Measurements from ENCODE around the gene PTPRK.

Gene PTPRK

GRCh38 chr6:128483472-128484135 lies 36.8 kb downstream of the PTPRK start:
- Histone ChIP-seq H4K91ac (ENCODE audit: low read depth, low read length) (no peak overlapping the region), H3K4me3 (ENCODE audit: low read depth, low read length) (no peak overlapping the region)
- WGBS (ENCODE audit: extremely low coverage, insufficient coverage, insufficient read length): no CpG with 5 or more reads among the region's 5 CpGs

DNA sequence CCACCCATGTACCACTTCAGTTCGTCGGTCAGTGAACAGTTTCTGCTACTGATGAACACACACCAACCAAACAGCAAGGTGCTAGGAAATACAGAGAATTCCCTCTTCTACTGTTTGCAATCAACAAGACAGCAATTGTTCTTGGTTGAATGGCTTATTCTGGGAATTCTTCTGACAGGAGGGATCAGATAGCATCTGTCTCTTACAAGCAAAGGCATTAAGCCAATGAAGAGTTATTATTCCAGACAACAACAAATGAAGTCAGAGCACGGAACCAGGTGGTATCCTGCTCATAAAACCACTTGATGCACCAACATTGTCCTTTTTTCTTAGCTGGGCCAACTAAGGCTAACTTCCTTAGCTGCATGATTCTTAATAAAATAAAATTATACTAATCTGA lies 37.8 kb downstream of the PTPRK start:
- Histone ChIP-seq H4K91ac (ENCODE audit: low read depth, low read length) (no peak overlapping the region), H2BK12ac (ENCODE audit: low read length) (no peak overlapping the region), H3K14ac (ENCODE audit: low read length) (no peak overlapping the region), H3K79me1 (ENCODE audit: low read length) (no peaks in the 10 kb centered on the region), H2AK5ac (ENCODE audit: low read length) (no peak overlapping the region), H3K23ac (ENCODE audit: low read length) (no peak overlapping the region), H3K79me2 (ENCODE audit: control insufficient read depth, insufficient read depth, low read length, poor library complexity) (no peaks in the 10 kb centered on the region), H2BK120ac (ENCODE audit: insufficient read depth, low read length, poor library complexity) (no peak overlapping the region), H4K8ac (ENCODE audit: low read depth, low read length) (no peak overlapping the region), H3K4me3 (ENCODE audit: low read depth, low read length) (no peak overlapping the region), H3K27me3 (ENCODE audit: insufficient read depth, low read length) (no peaks in the 10 kb centered on the region), H4K12ac (ENCODE audit: low read depth, low read length) (no peak overlapping the region), H2BK5ac (ENCODE audit: low read depth, low read length, poor library complexity) (no peak overlapping the region), H2AFZ (ENCODE audit: insufficient read depth, low read length, poor library complexity) (no peak overlapping the region), H3K4me1 (ENCODE audit: control insufficient read depth in 1 of 2, insufficient read depth in 2 of 2, low read length in 2 of 2) (peaks cover 0 to 2% of the 10 kb centered on the region in 2 experiments), H3K9me3 (ENCODE audit: insufficient read depth, low read depth, low read length) (no peaks in the 10 kb centered on the region), H3K36me3 (ENCODE audit: control insufficient read depth in 1 of 2, insufficient read depth in 2 of 2, low read length in 2 of 2) (no peaks in the 10 kb centered on the region), H3K18ac (ENCODE audit: low read length) (no peak overlapping the region), H3K4me2 (ENCODE audit: low read length) (no peak overlapping the region), H3K27ac (ENCODE audit: low read depth, low read length) (no peak overlapping the region), H3K9ac (ENCODE audit: low read length) (no peak overlapping the region), H3K4ac (ENCODE audit: low read depth, low read length) (no peak overlapping the region)
- no CpG with 5 or more reads among the region's 3 CpGs for WGBS (ENCODE audit: extremely low coverage, insufficient coverage, insufficient read length)
- DNase-seq: no peak

More at GRCh38 chr6:128483472-128484135, 36.8 kb downstream of the PTPRK start:
- Histone ChIP-seq H4K12ac (ENCODE audit: low read depth, low read length) (no peak overlapping the region), H2BK120ac (ENCODE audit: insufficient read depth, low read length, poor library complexity) (no peak overlapping the region), H3K14ac (ENCODE audit: low read length) (no peak overlapping the region), H3K9ac (ENCODE audit: low read length) (no peak overlapping the region), H2BK5ac (ENCODE audit: low read depth, low read length, poor library complexity) (no peak overlapping the region), H3K4me1 (ENCODE audit: control insufficient read depth in 1 of 2, insufficient read depth in 2 of 2, low read length in 2 of 2) (peaks cover 0 to 2% of the 10 kb centered on the region in 2 experiments), H3K9me3 (ENCODE audit: insufficient read depth, low read depth, low read length) (no peaks in the 10 kb centered on the region), H3K4me2 (ENCODE audit: low read length) (no peak overlapping the region), H3K23ac (ENCODE audit: low read length) (no peak overlapping the region), H2BK12ac (ENCODE audit: low read length) (no peak overlapping the region), H4K8ac (ENCODE audit: low read depth, low read length) (no peak overlapping the region), H3K27ac (ENCODE audit: low read depth, low read length) (no peak overlapping the region), H3K36me3 (ENCODE audit: control insufficient read depth in 1 of 2, insufficient read depth in 2 of 2, low read length in 2 of 2) (no peaks in the 10 kb centered on the region), H2AFZ (ENCODE audit: insufficient read depth, low read length, poor library complexity) (no peak overlapping the region), H3K18ac (ENCODE audit: low read length) (no peak overlapping the region), H3K79me1 (ENCODE audit: low read length) (no peaks in the 10 kb centered on the region), H3K27me3 (ENCODE audit: insufficient read depth, low read length) (no peaks in the 10 kb centered on the region), H2AK5ac (ENCODE audit: low read length) (no peak overlapping the region), H3K79me2 (ENCODE audit: control insufficient read depth, insufficient read depth, low read length, poor library complexity) (no peaks in the 10 kb centered on the region), H3K4ac (ENCODE audit: low read depth, low read length) (no peak overlapping the region)
- no peak for DNase-seq

DNA sequence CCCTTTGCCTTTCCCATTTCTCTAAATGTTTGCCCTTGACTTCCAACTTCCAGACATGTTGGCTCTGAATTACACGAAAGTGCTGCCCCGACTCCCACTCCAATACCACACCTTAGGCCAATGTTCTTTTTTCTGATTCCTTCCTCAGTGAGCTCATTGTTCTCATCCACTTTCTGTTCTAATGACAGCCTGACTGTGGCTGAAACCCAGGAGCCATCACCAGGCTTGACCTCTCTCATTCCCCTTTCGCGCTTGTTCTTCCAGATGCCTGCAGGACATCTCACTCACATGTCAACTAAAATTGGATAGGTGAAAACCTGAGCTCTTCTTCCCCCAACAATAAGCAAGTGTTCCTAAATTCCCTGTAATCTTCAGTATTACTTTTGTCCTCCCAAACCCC lies 40.4 kb downstream of the PTPRK start:
- Histone ChIP-seq H2BK5ac (ENCODE audit: low read depth, low read length, poor library complexity) (no peak overlapping the region), H3K36me3 (ENCODE audit: control insufficient read depth in 1 of 2, insufficient read depth in 2 of 2, low read length in 2 of 2) (no peaks in the 10 kb centered on the region), H3K9ac (ENCODE audit: low read length) (no peak overlapping the region), H2AFZ (ENCODE audit: insufficient read depth, low read length, poor library complexity) (no peak overlapping the region), H3K4me1 (ENCODE audit: control insufficient read depth in 1 of 2, insufficient read depth in 2 of 2, low read length in 2 of 2) (peaks cover 0 to 2% of the 10 kb centered on the region in 2 experiments), H3K79me2 (ENCODE audit: control insufficient read depth, insufficient read depth, low read length, poor library complexity) (no peaks in the 10 kb centered on the region), H3K27me3 (ENCODE audit: insufficient read depth, low read length) (no peaks in the 10 kb centered on the region), H3K14ac (ENCODE audit: low read length) (no peak overlapping the region), H2BK120ac (ENCODE audit: insufficient read depth, low read length, poor library complexity) (no peak overlapping the region), H4K91ac (ENCODE audit: low read depth, low read length) (no peak overlapping the region), H3K23ac (ENCODE audit: low read length) (no peak overlapping the region), H2AK5ac (ENCODE audit: low read length) (no peak overlapping the region), H4K12ac (ENCODE audit: low read depth, low read length) (no peak overlapping the region), H2BK12ac (ENCODE audit: low read length) (no peak overlapping the region), H3K27ac (ENCODE audit: low read depth, low read length) (no peak overlapping the region), H3K9me3 (ENCODE audit: insufficient read depth, low read depth, low read length) (no peaks in the 10 kb centered on the region), H3K79me1 (ENCODE audit: low read length) (no peaks in the 10 kb centered on the region), H3K4me3 (ENCODE audit: low read depth, low read length) (no peak overlapping the region), H3K4ac (ENCODE audit: low read depth, low read length) (no peak overlapping the region), H4K8ac (ENCODE audit: low read depth, low read length) (no peak overlapping the region), H3K18ac (ENCODE audit: low read length) (no peak overlapping the region), H3K4me2 (ENCODE audit: low read length) (no peak overlapping the region)
- DNase-seq: no peak
- WGBS (ENCODE audit: extremely low coverage, insufficient coverage, insufficient read length): no CpG with 5 or more reads among the region's 4 CpGs

GRCh38 chr6:128479048-128479666 lies 41.2 kb downstream of the PTPRK start:
- Histone ChIP-seq H3K79me1 (ENCODE audit: low read length) (no peaks in the 10 kb centered on the region), H3K9me3 (ENCODE audit: insufficient read depth, low read depth, low read length) (no peaks in the 10 kb centered on the region), H3K36me3 (ENCODE audit: control insufficient read depth in 1 of 2, insufficient read depth in 2 of 2, low read length in 2 of 2) (no peaks in the 10 kb centered on the region), H2BK120ac (ENCODE audit: insufficient read depth, low read length, poor library complexity) (no peak overlapping the region), H3K23ac (ENCODE audit: low read length) (no peak overlapping the region), H3K4me3 (ENCODE audit: low read depth, low read length) (no peak overlapping the region), H4K12ac (ENCODE audit: low read depth, low read length) (no peak overlapping the region), H3K27ac (ENCODE audit: low read depth, low read length) (no peak overlapping the region), H3K27me3 (ENCODE audit: insufficient read depth, low read length) (no peaks in the 10 kb centered on the region), H3K9ac (ENCODE audit: low read length) (no peak overlapping the region), H4K91ac (ENCODE audit: low read depth, low read length) (no peak overlapping the region), H3K4me1 (ENCODE audit: control insufficient read depth in 1 of 2, insufficient read depth in 2 of 2, low read length in 2 of 2) (peaks cover 0 to 2% of the 10 kb centered on the region in 2 experiments), H2BK5ac (ENCODE audit: low read depth, low read length, poor library complexity) (no peak overlapping the region), H2AK5ac (ENCODE audit: low read length) (no peak overlapping the region), H3K79me2 (ENCODE audit: control insufficient read depth, insufficient read depth, low read length, poor library complexity) (no peaks in the 10 kb centered on the region), H3K18ac (ENCODE audit: low read length) (no peak overlapping the region), H4K8ac (ENCODE audit: low read depth, low read length) (no peak overlapping the region), H3K4me2 (ENCODE audit: low read length) (no peak overlapping the region), H2BK12ac (ENCODE audit: low read length) (no peak overlapping the region), H2AFZ (ENCODE audit: insufficient read depth, low read length, poor library complexity) (no peak overlapping the region), H3K14ac (ENCODE audit: low read length) (no peak overlapping the region), H3K4ac (ENCODE audit: low read depth, low read length) (no peak overlapping the region)
- WGBS (ENCODE audit: extremely low coverage, insufficient coverage, insufficient read length): no CpG with 5 or more reads among the region's 2 CpGs
- no peak for DNase-seq
